SKM-1 treated with dmso at 0.1 percent for 144 hours (cell line): Measurements from ENCODE around the gene OR2T27.
A peak's percentile ranks its signal among the peaks of the same experiment; 100 is the strongest.
"Not testable (repeated sequence)": the region's sequence is repeated elsewhere in the genome, so short reads cannot be mapped to it uniquely, and the experiment has no call there.

ENCODE experiments used
- DNase-seq: peaks from one replicate; lab custom pipeline; 2025; ENCODE audit not compliant: unreplicated experiment; lab: John Stamatoyannopoulos, UW

Gene OR2T27

DNA sequence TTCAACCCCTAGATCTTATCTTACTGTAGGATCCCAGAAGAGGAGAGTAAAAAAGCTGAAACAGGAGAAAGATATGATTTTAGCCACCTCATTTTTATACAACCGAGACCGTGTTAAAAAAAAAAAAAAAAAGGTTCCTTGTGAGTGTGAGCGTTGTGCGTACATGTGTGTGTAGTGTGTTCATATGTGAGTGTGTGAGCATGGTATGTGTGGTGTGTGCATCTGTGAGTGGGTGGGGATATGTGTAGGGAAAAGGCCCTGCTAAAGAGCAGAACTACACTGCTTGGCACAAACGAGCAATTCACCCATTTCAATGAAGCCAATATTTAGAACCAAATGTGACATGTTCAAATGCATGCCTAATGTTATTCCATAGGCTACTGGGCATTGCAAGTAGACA is 13.7 kb downstream of the OR2T27 start:
- DNase-seq: not testable (repeated sequence)

DNA sequence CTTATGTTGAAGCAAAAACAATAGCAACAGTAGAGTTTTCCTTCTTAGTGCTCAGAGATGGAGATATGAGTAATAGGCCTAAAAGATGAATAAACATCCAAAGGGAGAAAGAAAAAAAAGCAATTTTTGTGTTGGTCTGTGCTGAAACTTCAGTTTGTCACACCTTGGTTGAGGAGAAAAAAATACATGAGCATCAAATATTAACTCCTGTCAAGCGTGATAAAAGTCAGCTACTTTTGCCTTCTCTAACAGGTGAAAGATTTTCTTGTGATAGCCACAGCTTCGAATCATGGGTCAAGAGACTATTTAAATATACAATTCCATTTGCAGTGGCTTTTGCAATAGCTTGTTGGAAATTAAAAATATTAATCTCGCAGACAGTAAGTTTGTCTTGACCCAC is 14.4 kb downstream of the OR2T27 start:
- not testable (repeated sequence) for DNase-seq

GRCh38 chr1:248639652-248640051 is 15.7 kb downstream of the OR2T27 start:
- DNase-seq: not testable (repeated sequence)

- not testable (repeated sequence) for DNase-seq
Observed at GRCh38 chr1:248636612-248637011, 18.7 kb downstream of the OR2T27 start.

DNA sequence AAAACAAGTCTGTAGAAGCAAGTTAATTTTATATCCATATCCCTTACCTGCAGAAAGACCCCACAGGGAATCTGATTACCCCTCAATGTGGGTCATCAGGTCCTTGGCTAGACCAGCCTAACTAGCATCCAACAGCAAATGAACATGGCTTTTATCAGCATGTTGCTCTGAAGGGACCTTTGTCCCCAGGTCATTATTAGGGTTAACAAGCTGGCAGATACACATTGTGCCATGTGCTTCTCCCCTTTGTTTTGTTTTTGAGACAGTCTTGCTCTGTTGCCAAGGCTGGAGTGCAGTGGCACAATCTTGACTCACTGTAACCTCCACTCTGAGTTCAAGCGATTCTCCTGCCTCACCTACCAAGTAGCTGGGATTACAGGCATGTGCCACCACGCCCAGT is 20.3 kb downstream of the OR2T27 start, which contains the start of gene OR2T11:
TSS of gene OR2T11 (minus strand) at position 101 of the 400 bp plus-strand sequence. CDS start 7,963 bp downstream, outside the sequence.
- not testable (repeated sequence) for DNase-seq

DNA sequence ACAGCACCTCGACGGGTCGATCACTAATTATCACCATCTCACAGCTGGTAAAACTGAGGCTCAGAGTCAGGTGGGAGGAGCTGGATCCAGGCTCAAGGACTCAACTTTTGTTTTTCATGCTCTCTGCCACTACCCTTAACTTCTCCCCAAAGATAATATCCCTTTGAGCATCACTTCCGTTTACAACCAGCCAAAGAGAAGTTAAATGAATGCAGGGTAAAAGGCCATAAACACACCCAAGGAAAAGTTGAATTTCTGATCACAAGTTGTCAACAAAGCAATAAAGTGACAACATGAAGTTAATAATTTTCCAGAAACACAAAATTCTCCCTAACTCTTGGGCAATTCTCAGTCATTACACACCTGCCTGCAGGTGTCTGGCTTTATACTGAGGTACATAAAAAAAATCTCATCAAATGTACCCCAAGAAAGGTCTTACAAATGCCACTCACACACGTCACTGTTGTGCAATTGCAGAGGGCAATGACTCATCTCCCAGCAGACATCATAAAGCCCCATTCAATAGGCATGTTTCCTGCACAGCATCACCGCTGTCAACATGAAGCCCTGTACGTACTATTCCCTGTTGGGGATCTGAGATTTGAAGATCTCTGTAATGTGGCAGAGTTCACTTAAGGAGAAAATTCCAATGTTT is 23.8 kb downstream of the OR2T27 start:
- DNase-seq: no peak

GRCh38 chr1:248630551-248630950 is 24.8 kb downstream of the OR2T27 start:
- DNase-seq: no peak

DNA sequence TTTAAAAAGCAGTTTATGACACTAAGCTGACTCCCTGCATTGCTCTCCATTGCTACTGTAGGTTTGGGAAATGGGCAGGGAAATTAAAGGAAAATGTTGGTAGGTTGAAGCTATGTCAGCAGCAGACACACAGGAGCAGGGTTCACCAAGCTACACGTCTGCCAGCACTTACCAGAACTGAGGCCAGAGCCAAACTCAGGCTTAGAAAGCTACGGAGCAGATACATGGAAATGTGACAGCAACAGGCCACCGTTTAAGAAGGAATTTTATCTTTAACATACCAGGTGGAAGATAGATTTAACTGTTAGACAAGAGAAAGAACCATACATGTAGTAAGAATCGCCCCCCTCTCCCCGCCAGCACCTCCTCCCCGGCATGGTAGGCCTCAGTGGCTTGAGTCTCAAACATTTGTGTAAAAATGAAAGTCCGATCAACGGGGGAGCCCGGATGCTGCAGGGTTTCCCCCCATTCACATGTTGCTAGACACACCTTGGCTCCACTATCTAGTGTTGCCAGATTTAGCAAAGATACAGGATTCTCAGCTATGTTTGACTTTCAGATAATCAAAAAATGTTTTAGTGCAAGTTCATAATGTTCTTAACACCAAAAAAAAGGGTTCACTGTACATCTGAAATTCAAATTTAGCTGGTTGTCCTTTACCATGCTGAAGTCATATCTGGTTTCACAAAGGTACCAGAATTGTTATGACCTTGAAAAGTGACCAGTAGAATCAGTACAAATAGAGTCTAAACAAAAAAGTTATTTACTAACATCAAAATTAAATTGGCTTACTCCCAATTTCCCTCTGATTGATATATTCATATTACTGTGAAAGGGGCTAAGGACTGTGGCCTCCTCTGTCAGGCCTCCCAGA is 27.1 kb downstream of the OR2T27 start:
- no peak for DNase-seq

GRCh38 chr1:248625971-248626370 is 29.4 kb downstream of the OR2T27 start:
- DNase-seq: no peak

GRCh38 chr1:248625166-248625565 is 30.2 kb downstream of the OR2T27 start:
- no peak for DNase-seq

DNA sequence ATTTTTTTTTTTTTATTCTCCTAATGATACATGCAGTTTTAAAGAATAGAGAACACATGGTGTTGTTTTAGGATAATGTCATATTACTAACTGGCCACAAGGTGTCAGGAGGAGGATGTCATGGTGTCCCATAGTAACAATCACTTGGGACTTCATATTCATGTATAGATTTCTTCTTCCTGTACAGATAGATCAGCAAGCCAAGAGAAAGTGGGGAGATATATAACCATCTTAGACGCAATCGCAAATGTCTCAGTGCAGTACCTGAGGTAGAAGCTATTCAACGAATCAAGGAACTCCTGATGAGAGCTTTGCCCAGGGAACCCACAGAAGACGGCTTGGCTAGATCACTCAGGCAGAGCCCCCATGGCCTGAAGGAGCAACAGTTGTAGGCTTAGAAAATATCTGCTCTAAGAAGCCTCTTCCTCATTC is 32.7 kb downstream of the OR2T27 start:
- peak; percentile 82 for DNase-seq

DNA sequence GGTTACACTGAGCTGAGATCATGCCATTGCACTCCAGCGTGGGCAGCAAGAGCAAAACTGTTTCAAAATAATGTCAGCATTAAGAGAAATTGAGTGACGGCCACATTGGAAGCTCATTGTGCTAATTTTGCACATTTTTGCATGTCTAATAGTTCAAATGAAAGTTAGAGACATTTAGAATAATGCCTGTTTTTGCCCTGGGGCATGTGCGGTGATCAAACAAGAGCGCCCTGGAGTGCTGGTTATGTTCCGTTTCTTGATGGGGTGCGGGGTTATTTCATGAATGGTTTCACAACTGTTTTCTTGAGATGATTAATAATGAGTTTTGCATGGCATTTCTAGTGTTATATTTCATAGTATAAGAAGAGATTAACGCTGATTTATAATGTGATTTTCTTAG is 33.6 kb downstream of the OR2T27 start:
- no peak for DNase-seq

DNA sequence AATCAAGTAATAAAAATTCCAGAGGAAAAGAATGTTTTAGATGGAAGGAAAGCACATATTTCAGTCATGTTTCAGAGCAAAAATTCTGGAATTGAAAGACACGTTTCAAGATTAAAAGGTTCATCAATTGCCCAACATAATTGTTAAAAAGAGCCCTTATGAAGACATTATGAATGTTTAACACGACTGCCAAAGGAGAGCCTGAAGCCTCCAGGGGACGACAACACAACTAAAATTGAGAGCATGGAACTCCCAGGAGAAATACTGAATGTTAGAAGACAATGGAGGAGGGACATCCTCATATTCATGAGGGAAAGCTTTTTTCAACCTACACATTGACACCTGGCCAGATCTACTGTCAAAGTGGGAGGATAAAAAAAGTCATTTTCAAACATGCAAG is 36.5 kb downstream of the OR2T27 start:
- DNase-seq: peak; percentile 79

DNA sequence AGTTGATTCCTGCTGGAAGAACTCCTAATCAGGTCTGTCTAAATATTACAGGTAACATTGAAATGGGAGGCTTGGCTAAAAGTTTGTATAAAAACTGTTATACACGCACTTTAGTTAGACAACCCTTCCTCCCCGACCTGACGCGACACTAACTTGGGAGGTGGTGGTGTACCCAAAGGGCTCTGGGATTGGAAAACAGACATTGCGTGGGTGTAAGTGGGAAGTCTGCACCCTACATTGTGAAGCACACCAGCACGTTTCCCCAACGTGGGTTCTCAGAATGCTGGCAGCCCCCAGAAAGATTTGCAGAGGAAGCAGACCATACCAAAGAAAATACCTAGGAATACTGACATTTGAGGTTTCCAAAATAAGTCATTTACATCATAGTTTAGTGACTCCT is 37.2 kb downstream of the OR2T27 start:
- DNase-seq: no peak

DNA sequence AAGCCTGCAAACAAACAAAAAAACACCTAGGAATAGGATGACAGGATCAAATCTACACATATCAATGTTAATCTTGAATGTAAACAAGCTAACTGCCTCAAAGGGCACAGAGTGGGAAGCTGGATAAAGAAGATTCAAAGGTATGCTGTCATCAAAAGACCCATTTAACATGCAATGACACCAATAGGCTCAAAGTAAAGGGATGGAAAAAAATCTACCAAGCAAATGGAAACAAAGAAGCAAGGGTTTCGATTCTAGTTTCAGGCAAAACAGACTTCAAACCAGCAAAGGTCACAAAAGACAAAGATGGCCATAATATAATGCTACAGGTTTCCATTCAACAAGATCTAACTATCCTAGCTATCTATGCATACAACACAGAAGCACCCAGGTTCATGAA is 41.6 kb downstream of the OR2T27 start:
- DNase-seq: no peak

- DNase-seq: no peak
Observed at GRCh38 chr1:248611883-248612414, 43.4 kb downstream of the OR2T27 start.

GRCh38 chr1:248610301-248610700 is 45.0 kb downstream of the OR2T27 start:
- DNase-seq: no peak
